K562 (cell line): ENCODE measurements around the gene PREX1. TPM values are rescaled to one million over a fixed set of nuclear protein-coding genes. Genes with fewer than 3 reads are reported as not detected.

Experiments
- ATAC-seq: fragments of 200-7000 bp; cut with Tn5 transposase; 3 replicates; pipeline ENCODE4 v1.9.1; 2020; ENCODE audit warnings: moderate library complexity
- BruUV-seq: library from RNA; stranded (reverse); fragments of 400-500 nt; replicated peaks from 2 replicates; lab custom pipeline; 2021; lab: Mats Ljungman, UMichigan
- CTCF ChIA-PET: fragments of 300-600 bp; formaldehyde crosslinking; extraction: SDS; loops from one replicate; lab custom pipeline; 2021; ENCODE audit warnings: low intra/inter-chr PET ratio; lab: Yijun Ruan, JAX
- POLR2A ChIA-PET: fragments of 300-600, 350-650 bp; sonication (Branson Sonifier 250); formaldehyde crosslinking; extraction: SDS; loops from one replicate; lab custom pipeline; 2021; ENCODE audit warnings: antibody characterized with exemption, inconsistent platforms; lab: Yijun Ruan, JAX
- DNase-seq, 4 experiments: peaks; one replicate each; pipeline versions ENCODE4 v3.0.0 to v3.0.0-alpha.2; 2011 to 2018; ENCODE audit warnings: low spot score in 3 of 4, mixed read lengths in 3 of 4; ENCODE audit errors: extremely low read depth in 1 of 4
- FAIRE-seq: peaks from 2 replicates; lab custom pipeline; 2011; peaks lifted over from hg19 to GRCh38; lab: Jason Lieb, UNC
- H2AFZ ChIP-seq: 2 replicates; pipeline ENCODE4 v1.6.0; 2011; ENCODE audit warnings: low read depth, low read length, control low read depth, inconsistent platforms
- H3K27ac ChIP-seq: fragments of 200-600 bp; 3 replicates; pipeline ENCODE4 v1.8.0; 2011; ENCODE audit warnings: low read depth, mild to moderate bottlenecking, control low read depth, inconsistent platforms, low read length, moderate library complexity, mixed read lengths; ENCODE audit errors: extremely low read depth
- H3K27me3 ChIP-seq, 2 experiments: fragments of 300-600 bp in 1 of 2; 2 replicates in 1 of 2; 3 replicates in 1 of 2; pipeline versions ENCODE4 v1.6.0 to v1.8.0; 2011; ENCODE audit warnings: inconsistent platforms in 2 of 2, low read length in 2 of 2, mild to moderate bottlenecking in 1 of 2, mixed read lengths in 1 of 2, moderate library complexity in 1 of 2; ENCODE audit not compliant: control insufficient read depth in 2 of 2, insufficient read depth in 2 of 2
- H3K36me3 ChIP-seq: fragments of 300-600 bp; 3 replicates; pipeline ENCODE4 v1.8.0; 2011; ENCODE audit warnings: mild to moderate bottlenecking, low read length, inconsistent platforms; ENCODE audit not compliant: control insufficient read depth, insufficient read depth
- H3K4me1 ChIP-seq, 2 experiments: fragments of 200-600 bp in 1 of 2; replicated peaks in 1 of 2; 2 replicates in 1 of 2; 3 replicates in 1 of 2; pipeline versions ENCODE4 v1.5.1 to v1.8.0; 2011; ENCODE audit warnings: inconsistent platforms in 2 of 2, low read length in 2 of 2, mild to moderate bottlenecking in 1 of 2, mixed read lengths in 1 of 2, moderate library complexity in 1 of 2; ENCODE audit not compliant: control insufficient read depth in 2 of 2, insufficient read depth in 2 of 2
- H3K4me2 ChIP-seq: 2 replicates; pipeline ENCODE4 v1.6.1; 2011; ENCODE audit warnings: low read length, control low read depth, inconsistent platforms, mixed read lengths; ENCODE audit not compliant: insufficient read depth
- H3K4me3 ChIP-seq: fragments of 200-600 bp; sonication (generic), shearing (Covaris generic); 2 replicates; pipeline ENCODE4 v1.5.1; 2016; ENCODE audit warnings: control low read depth, inconsistent platforms
- H3K79me2 ChIP-seq: fragments of 200-600 bp; 3 replicates; pipeline ENCODE4 v1.8.0; 2011; ENCODE audit warnings: low read length, inconsistent platforms; ENCODE audit not compliant: control insufficient read depth, insufficient read depth
- H3K9ac ChIP-seq, 2 experiments: 2 replicates each; pipeline versions ENCODE4 v1.6.0 to v1.6.1; 2011; ENCODE audit warnings: low read depth in 2 of 2, low read length in 2 of 2, control low read depth in 1 of 2, inconsistent platforms in 1 of 2, mild to moderate bottlenecking in 1 of 2, mixed read lengths in 1 of 2; ENCODE audit not compliant: insufficient read depth in 1 of 2
- H3K9me1 ChIP-seq: one replicate; pipeline ENCODE4 v1.6.0; 2011; ENCODE audit warnings: inconsistent platforms, mild to moderate bottlenecking, low read length, moderate library complexity; ENCODE audit not compliant: control insufficient read depth, insufficient read depth
- H3K9me3 ChIP-seq: replicated peaks from 2 replicates; pipeline ENCODE4 v1.5.1; 2011; ENCODE audit warnings: low read depth, low read length, inconsistent platforms; ENCODE audit not compliant: control insufficient read depth, insufficient read depth
- H4K20me1 ChIP-seq: replicated peaks from 2 replicates; pipeline ENCODE4 v1.6.1; 2011; ENCODE audit warnings: low read length, inconsistent platforms, mixed read lengths; ENCODE audit not compliant: control insufficient read depth, insufficient read depth
- CBFA2T2 ChIP-seq: fragments of 450-650 bp; conservative IDR thresholded peaks from 2 replicates; pipeline ENCODE4 v1.6.1; 2017; ENCODE audit warnings: mild to moderate bottlenecking
- ZBTB11 ChIP-seq, 3 experiments: fragments of 200-800 bp in 1 of 3; fragments of 250-450 bp in 1 of 3; fragments of 450-650 bp in 1 of 3; sonication (Bioruptor Pico) in 1 of 3; sonication (Bioruptor generic) in 1 of 3; formaldehyde crosslinking in 1 of 3; IDR thresholded peaks; 2 replicates each; pipeline versions ENCODE4 v1.6.1 to v1.8.0; 2016 to 2022; ENCODE audit warnings: mild to moderate bottlenecking in 2 of 3, missing genetic modification characterization in 2 of 3, missing compliant biosample characterization in 1 of 3, moderate library complexity in 1 of 3
- ZNF121 ChIP-seq: sonication (generic); formaldehyde crosslinking; conservative IDR thresholded peaks from 2 replicates; pipeline ENCODE4 v1.8.0; 2022; ENCODE audit warnings: missing genetic modification reagents
- ZNF75A ChIP-seq: fragments of 450-650 bp; formaldehyde crosslinking; IDR thresholded peaks from 2 replicates; pipeline ENCODE4 v1.4.0; 2020; ENCODE audit warnings: mild to moderate bottlenecking
- WGBS: fragments of 100-300 bp; shearing (Covaris generic); methylation state at CpG from one replicate; pipeline ENCODE4 v1.1.6; 2016; ENCODE audit warnings: low coverage, mixed read lengths; ENCODE audit not compliant: insufficient coverage; ENCODE audit errors: missing lambda C conversion rate; 5-methylcytosine and 5-hydroxymethylcytosine counted together
- in situ Hi-C: fragments of 300-500 bp; cut with MboI; formaldehyde crosslinking; loops from 4 replicates; pipeline ENCODE4 v1.15.0; 2018; ENCODE audit warnings: inconsistent platforms, mixed read lengths
- intact Hi-C: fragments of 100-400 bp; cut with micrococcal nuclease; formaldehyde crosslinking; loops from 2 replicates; pipeline ENCODE4 v1.14.2; 2022
- polyA plus RNA-seq, 8 experiments: library from polyadenylated mRNA; depleted of rRNA in 4 of 8; stranded (reverse) in 5 of 8; unstranded in 3 of 8; fragments of >200 nt; fragmentation: Nextera tagmentation in 2 of 8; fragmentation: Illumina TruSeq in 1 of 8; extraction: Ambion mirVana in 2 of 8; extraction: Trizol in 1 of 8; gene quantifications; 2 replicates each; pipeline versions ENCODE4 v1.2.1 to v1.2.3, GENCODE V29; 2011 to 2014; ENCODE audit warnings: inconsistent platforms in 1 of 8, missing spikeins in 1 of 8
- total RNA-seq, 7 experiments: library from RNA; depleted of rRNA in 6 of 7; stranded (reverse); fragments of >200 nt in 6 of 7; fragmentation: Illumina TruSeq in 2 of 7; extraction: Trizol in 2 of 7; gene quantifications; 2 replicates each; pipeline versions ENCODE4 v1.2.1 to v1.2.3, GENCODE V29; 2011 to 2021; ENCODE audit warnings: low replicate concordance in 1 of 7
- TF ChIP-seq, protein P1 (sequence below): fragments of 450-650 bp; IDR thresholded peaks from 2 replicates; pipeline ENCODE4 v1.6.1; 2016; ENCODE audit warnings: mild to moderate bottlenecking

PREX1 gene
- total and polyA plus RNA-seq, 9 of the 15 experiments (the other 6 are each of a cell fraction or from before 2014, with no cell fraction given), result 0.37 to 10.4 (median 4.8) TPM

GRCh38 chr20:48829940-48830339 lies 2.1 kb upstream of the PREX1 start:
- no TSS peak for BruUV-seq

More at GRCh38 chr20:48829940-48830339, 2.1 kb upstream of the PREX1 start:
- in situ Hi-C loops (no loop called here), intact Hi-C loops (no loop called here)
- DNase-seq, result no peak
- Histone ChIP-seq H3K79me2 (no peaks in the 10 kb centered on the region), H3K4me2 (no peak overlapping the region), H3K27ac (no peak overlapping the region), H3K27me3 (no peaks in the 10 kb centered on the region), H3K36me3 (no peaks in the 10 kb centered on the region), H3K9me1 (no peaks in the 10 kb centered on the region), H4K20me1 (no peaks in the 10 kb centered on the region), H3K9me3 (no peaks in the 10 kb centered on the region), H2AFZ (no peak overlapping the region), H3K9ac (no peak overlapping the region), H3K4me3 (no peak overlapping the region), H3K4me1 (peaks cover 31 to 35% of the 10 kb centered on the region in 2 experiments)
- no peak for FAIRE-seq
- POLR2A ChIA-PET, result interaction anchor here (1.4 kb wide), 1 partner anchor 12 kb away, joined by 5 read pairs; no protein-coding TSS in a partner anchor
- no peak for ATAC-seq
- no peak for TF ChIP-seq CBFA2T2
- no peak for TF ChIP-seq ZNF75A
- TF ChIP-seq, protein P1, sequence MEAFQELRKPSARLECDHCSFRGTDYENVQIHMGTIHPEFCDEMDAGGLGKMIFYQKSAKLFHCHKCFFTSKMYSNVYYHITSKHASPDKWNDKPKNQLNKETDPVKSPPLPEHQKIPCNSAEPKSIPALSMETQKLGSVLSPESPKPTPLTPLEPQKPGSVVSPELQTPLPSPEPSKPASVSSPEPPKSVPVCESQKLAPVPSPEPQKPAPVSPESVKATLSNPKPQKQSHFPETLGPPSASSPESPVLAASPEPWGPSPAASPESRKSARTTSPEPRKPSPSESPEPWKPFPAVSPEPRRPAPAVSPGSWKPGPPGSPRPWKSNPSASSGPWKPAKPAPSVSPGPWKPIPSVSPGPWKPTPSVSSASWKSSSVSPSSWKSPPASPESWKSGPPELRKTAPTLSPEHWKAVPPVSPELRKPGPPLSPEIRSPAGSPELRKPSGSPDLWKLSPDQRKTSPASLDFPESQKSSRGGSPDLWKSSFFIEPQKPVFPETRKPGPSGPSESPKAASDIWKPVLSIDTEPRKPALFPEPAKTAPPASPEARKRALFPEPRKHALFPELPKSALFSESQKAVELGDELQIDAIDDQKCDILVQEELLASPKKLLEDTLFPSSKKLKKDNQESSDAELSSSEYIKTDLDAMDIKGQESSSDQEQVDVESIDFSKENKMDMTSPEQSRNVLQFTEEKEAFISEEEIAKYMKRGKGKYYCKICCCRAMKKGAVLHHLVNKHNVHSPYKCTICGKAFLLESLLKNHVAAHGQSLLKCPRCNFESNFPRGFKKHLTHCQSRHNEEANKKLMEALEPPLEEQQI, result no peak
- TF ChIP-seq ZBTB11 (CRISPR knock-in tag; IDR thresholded peaks at IDR 0.05), result peak in 1 of 3 experiments; percentile 33; a peak in 1 of 6 replicates
- TF ChIP-seq ZNF121 (CRISPR knock-in tag), result peak; percentile 57; the same call in 1 of the 2 replicates
- 94% methylated on average over 4 of the region's 4 CpGs for WGBS
- CTCF ChIA-PET, result no interaction called here
